ENCODE data around the gene KCNJ1. TPM values are rescaled to one million over a fixed set of nuclear protein-coding genes. Genes with fewer than 3 reads are reported as not detected.

KCNJ1 gene
- total RNA-seq, 4 donors from 2014 or later, result not detected

DNA sequence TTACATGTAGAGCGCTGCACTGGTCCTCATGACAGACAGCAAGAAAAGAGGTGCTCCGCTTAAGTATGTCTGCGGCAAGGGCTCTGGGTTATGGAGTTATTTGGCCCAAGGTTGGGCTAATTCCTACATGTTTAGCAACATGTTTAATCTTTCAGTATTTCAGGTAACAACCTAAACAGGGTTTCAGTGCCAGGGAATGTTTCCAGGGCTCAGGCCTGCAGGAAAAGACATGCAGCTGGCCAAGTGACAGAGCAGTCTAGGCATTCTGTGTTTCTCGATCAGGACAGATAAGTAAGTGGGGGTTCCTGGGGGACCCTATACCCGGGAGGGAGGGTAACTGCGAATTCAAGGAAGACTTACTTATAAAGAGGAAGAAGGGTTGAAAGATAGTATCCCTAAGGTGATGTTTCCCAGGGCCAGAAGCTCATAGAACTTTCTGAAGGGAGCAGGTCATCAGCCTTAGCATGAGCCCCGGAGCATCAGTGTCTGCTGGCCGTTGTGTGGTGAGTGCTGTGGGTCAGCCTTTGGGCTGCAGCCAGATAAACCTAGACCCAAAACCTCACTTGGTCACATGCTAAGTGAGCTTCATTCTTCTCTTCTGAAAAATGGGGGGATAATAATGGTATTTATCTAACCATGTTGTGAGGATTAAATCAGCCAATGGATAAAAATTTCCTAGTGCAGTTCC lies 42.5 kb upstream of the KCNJ1 start:
- no peak for DNase-seq (ENCODE audit: extremely low spot score)
- Histone ChIP-seq H3K27ac (replicated peaks in 1 of 4) (no peak overlapping the region), H3K4me1 (peaks cover 19 to 47% (median 26%) of the 10 kb centered on the region in 4 donors), H3K36me3 (no peaks in the 10 kb centered on the region), H3K27me3 (peaks cover 0 to 30% (median 0%) of the 10 kb centered on the region in 4 donors), H3K4me3 (no peak overlapping the region), H3K9me3 (no peaks in the 10 kb centered on the region)
- intact Hi-C loops (cut with DNase I), result no loop called here
- TF ChIP-seq EP300 (IDR thresholded peaks at IDR 0.05) (no peak), POLR2A (IDR thresholded peaks at IDR 0.05; ENCODE audit: low read depth) (no peak), POLR2AphosphoS5 (IDR thresholded peaks at IDR 0.05) (no peak)
- TF ChIP-seq, protein P1, sequence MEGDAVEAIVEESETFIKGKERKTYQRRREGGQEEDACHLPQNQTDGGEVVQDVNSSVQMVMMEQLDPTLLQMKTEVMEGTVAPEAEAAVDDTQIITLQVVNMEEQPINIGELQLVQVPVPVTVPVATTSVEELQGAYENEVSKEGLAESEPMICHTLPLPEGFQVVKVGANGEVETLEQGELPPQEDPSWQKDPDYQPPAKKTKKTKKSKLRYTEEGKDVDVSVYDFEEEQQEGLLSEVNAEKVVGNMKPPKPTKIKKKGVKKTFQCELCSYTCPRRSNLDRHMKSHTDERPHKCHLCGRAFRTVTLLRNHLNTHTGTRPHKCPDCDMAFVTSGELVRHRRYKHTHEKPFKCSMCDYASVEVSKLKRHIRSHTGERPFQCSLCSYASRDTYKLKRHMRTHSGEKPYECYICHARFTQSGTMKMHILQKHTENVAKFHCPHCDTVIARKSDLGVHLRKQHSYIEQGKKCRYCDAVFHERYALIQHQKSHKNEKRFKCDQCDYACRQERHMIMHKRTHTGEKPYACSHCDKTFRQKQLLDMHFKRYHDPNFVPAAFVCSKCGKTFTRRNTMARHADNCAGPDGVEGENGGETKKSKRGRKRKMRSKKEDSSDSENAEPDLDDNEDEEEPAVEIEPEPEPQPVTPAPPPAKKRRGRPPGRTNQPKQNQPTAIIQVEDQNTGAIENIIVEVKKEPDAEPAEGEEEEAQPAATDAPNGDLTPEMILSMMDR (IDR thresholded peaks at IDR 0.05), result no peak
- 76% methylated on average over 8 of the region's 8 CpGs for WGBS

DNA sequence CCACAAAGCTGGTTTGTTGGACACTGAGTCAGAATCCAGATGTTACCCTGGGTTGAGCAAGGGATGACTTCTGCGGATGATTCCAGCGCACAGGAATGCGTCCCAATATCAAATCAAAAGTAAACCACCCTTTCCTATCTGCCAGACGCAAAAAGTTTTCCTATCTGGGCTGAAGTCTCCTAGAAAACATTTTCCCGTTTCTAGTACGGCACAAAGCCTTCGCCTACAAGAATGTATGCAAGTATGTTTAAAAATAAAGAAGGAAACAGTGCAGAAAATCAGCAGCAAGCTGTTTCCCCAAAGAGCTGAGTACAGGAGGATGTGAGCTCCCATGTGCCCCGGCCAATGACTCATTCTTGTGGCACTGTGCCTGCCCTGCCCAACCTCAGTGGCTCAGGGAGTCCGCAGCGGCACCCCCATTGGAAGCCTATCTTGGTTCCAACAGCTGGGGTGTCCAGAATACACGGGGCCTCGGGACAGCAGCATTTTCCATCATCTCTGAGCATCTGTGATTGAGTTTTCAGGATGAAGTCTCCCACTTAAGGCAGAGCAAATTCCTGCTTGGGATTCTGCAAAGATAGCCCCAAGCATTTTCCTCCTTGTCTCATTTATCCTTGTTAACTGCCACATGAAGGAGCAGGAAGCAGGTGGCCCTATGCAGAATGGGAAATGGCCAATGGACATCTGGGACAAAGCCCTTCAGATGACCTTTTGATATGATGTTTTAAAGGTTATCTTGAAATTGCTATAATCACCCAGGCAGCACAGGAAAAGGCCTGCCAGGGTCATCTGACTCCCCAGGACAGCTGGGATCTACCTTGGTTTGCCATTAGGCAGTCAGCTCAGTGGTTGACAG lies 41.5 kb upstream of the KCNJ1 start:
- peaks cover 23 to 51% (median 28%) of the 10 kb centered on the region in 4 donors for H3K4me1 ChIP-seq
- intact Hi-C loops (cut with DNase I), result no loop called here
- TF ChIP-seq POLR2AphosphoS5 (IDR thresholded peaks at IDR 0.05) (no peak), POLR2A (IDR thresholded peaks at IDR 0.05; ENCODE audit: low read depth) (no peak), EP300 (IDR thresholded peaks at IDR 0.05) (no peak)
- TF ChIP-seq, protein P1 (IDR thresholded peaks at IDR 0.05), result no peak
- H3K27me3 ChIP-seq, result peaks cover 0 to 30% (median 0%) of the 10 kb centered on the region in 4 donors
- no peak for DNase-seq (ENCODE audit: extremely low spot score)
- WGBS, result 57% methylated on average over 12 of the region's 12 CpGs
- H3K36me3 ChIP-seq, result no peaks in the 10 kb centered on the region
- no peaks in the 10 kb centered on the region for H3K9me3 ChIP-seq
- H3K27ac ChIP-seq (replicated peaks in 1 of 4), result peak overlapping the region in 1 of 4 donors; percentile 24
- peak overlapping the region in 1 of 4 donors; percentile 10 for H3K4me3 ChIP-seq

DNA sequence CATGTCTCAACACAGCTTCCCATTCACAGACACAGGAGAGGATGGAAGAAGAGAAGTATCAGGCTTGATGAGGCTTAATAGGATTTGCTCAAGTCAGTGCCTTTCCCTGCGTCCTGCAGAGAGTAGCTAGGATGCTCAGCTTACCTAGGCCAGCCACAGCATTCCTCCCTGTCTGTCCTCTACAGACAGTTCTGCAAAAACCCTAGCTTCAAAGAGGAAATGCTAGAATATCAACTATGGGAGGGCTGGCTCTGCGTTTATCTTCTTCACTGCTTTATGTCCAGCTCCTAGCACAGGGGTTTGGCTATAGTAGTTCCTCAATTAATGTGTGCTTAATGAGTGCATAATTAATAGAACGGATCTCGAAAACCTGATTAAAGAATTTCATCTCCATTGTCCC lies 40.5 kb upstream of the KCNJ1 start:
- H3K4me3 ChIP-seq, result no peak overlapping the region
- intact Hi-C loops (cut with DNase I), result no loop called here
- peaks cover 0 to 30% (median 0%) of the 10 kb centered on the region in 4 donors for H3K27me3 ChIP-seq
- no peaks in the 10 kb centered on the region for H3K36me3 ChIP-seq
- H3K4me1 ChIP-seq, result peaks cover 23 to 51% (median 28%) of the 10 kb centered on the region in 4 donors
- H3K27ac ChIP-seq (replicated peaks in 1 of 4), result no peak overlapping the region
- no peak for DNase-seq (ENCODE audit: extremely low spot score)
- WGBS, result 89% methylated on average over 4 of the region's 4 CpGs
- H3K9me3 ChIP-seq, result no peaks in the 10 kb centered on the region
- TF ChIP-seq POLR2A (IDR thresholded peaks at IDR 0.05; ENCODE audit: low read depth), result no peak
- TF ChIP-seq, protein P1 (IDR thresholded peaks at IDR 0.05), result no peak
- no peak for TF ChIP-seq EP300 (IDR thresholded peaks at IDR 0.05)
- no peak for TF ChIP-seq POLR2AphosphoS5 (IDR thresholded peaks at IDR 0.05)

DNA sequence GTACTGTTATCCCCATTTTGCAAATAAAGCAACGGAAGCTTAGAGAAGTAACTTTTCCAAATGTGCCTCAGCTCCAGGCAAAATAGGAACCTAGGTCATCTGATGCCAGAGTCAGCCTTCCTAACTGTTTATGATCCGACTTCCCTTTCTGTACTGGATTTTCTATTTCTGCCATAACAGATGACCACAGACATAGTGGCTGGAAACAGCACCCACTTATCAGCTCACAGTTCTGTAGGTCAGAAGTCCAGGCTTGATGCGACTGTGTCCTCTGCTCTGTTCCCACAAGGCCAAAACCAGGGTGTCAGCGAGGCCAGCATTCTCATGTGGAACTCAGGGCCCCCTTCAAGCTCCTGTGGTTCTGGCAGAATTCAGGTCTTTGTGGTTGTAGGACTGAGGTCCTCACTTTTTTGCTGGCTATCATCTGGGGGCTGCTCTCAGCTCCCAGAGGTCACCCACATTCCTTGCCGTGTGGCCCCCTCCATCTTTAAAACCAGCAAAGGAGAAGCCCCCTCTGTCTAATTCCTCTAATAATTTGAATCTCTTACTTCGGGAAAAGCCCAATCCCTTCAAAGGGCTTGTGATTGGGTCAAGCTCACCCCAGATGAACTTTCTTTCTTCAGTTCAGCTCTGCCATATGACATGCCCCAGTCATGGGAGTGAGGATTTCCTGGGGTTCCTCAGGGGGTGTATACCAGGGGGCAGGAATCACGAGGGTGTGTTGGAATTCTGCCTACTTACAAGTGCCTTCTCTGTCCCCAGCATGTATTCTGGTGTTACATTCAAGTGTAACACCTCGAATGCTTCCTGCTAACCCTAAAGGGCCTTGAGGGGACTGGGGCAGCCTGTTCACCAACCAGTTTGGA lies 39.3 kb upstream of the KCNJ1 start:
- WGBS, result 76% methylated on average over 8 of the region's 8 CpGs
- Histone ChIP-seq H3K27ac (replicated peaks in 1 of 4) (peak overlapping the region; percentile 44 to 68 (median 59)), H3K4me1 (peaks cover 23 to 51% (median 28%) of the 10 kb centered on the region in 4 donors), H3K9me3 (no peaks in the 10 kb centered on the region), H3K4me3 (peak overlapping the region; percentile 58 to 67 (median 60)), H3K27me3 (peaks cover 0 to 22% (median 0%) of the 10 kb centered on the region in 4 donors), H3K36me3 (no peaks in the 10 kb centered on the region)
- TF ChIP-seq POLR2AphosphoS5 (IDR thresholded peaks at IDR 0.05) (no peak), EP300 (IDR thresholded peaks at IDR 0.05) (no peak), POLR2A (IDR thresholded peaks at IDR 0.05; ENCODE audit: low read depth) (no peak)
- TF ChIP-seq, protein P1 (IDR thresholded peaks at IDR 0.05), result no peak
- intact Hi-C loops (cut with DNase I), result no loop called here
- DNase-seq (ENCODE audit: extremely low spot score), result no peak
